A549 (cell line): Measurements from ENCODE around the gene GNAS. TPM values are rescaled to one million over a fixed set of nuclear protein-coding genes. Genes with fewer than 3 reads are reported as not detected.
A peak's percentile ranks its signal among the peaks of the same experiment; 100 is the strongest.

ENCODE experiments used
- ATAC-seq, 2 experiments: fragments of 200-7000 bp in 1 of 2; fragments of >200 bp in 1 of 2; cut with Nextera tagmentation in 1 of 2; cut with Tn5 transposase in 1 of 2; 3 replicates each; pipeline versions ENCODE4 v1.8.0 to v1.9.1; 2018 to 2020; ENCODE audit warnings: mild to moderate bottlenecking in 1 of 2, moderate library complexity in 1 of 2
- CTCF ChIA-PET: fragments of 300-600 bp; sonication (Branson Sonifier 250); formaldehyde crosslinking; extraction: SDS; loops from one replicate; lab custom pipeline; 2021; ENCODE audit warnings: antibody characterized with exemption, inconsistent platforms; lab: Yijun Ruan, JAX
- POLR2A ChIA-PET: fragments of 350-600 bp; formaldehyde crosslinking; extraction: SDS; loops from one replicate; lab custom pipeline; 2021; ENCODE audit warnings: antibody characterized with exemption, inconsistent platforms; lab: Yijun Ruan, JAX
- DNase-seq, 2 experiments: peaks; one replicate each; pipeline versions ENCODE4 v3.0.0 to v3.0.0-alpha.2; 2011 to 2016; ENCODE audit warnings: low read depth in 1 of 2, low spot score in 1 of 2
- FAIRE-seq: peaks from 2 replicates; lab custom pipeline; 2011; peaks lifted over from hg19 to GRCh38; lab: Jason Lieb, UNC
- H3K27ac ChIP-seq, 2 experiments: fragments of >200 bp; sonication (Bioruptor Twin); formaldehyde crosslinking; 3 replicates each; pipeline ENCODE4 v1.5.1; 2016 to 2017
- H3K4me1 ChIP-seq: fragments of >200 bp; sonication (Bioruptor Twin); formaldehyde crosslinking; 3 replicates; pipeline ENCODE4 v1.6.1; 2016
- H3K4me2 ChIP-seq: fragments of >200 bp; sonication (Bioruptor Twin); formaldehyde crosslinking; 3 replicates; pipeline ENCODE4 v1.6.1; 2016
- H3K4me3 ChIP-seq: fragments of >200 bp; sonication (Bioruptor Twin); formaldehyde crosslinking; 3 replicates; pipeline ENCODE4 v1.5.1; 2016
- H3K9me3 ChIP-seq: fragments of >200 bp; sonication (Bioruptor Twin); formaldehyde crosslinking; 3 replicates; pipeline ENCODE4 v1.6.1; 2016
- ATOH8 ChIP-seq: fragments of 250-450 bp; sonication (Bioruptor Pico); IDR thresholded peaks from 2 replicates; pipeline ENCODE4 v1.5.0; 2020; ENCODE audit warnings: low read depth, mild to moderate bottlenecking, moderate library complexity
- EHMT2 ChIP-seq: fragments of 200-600 bp; sonication (generic); IDR thresholded peaks from 2 replicates; pipeline ENCODE4 v1.6.1; 2016; ENCODE audit warnings: antibody characterized with exemption, low read depth, mild to moderate bottlenecking, moderate library complexity
- FOSL2 ChIP-seq, 2 experiments: fragments of 450-650 bp in 1 of 2; fragments of >200 bp in 1 of 2; sonication (Bioruptor Twin) in 1 of 2; formaldehyde crosslinking; IDR thresholded peaks; 2 replicates each; pipeline versions ENCODE4 v1.5.0 to v1.6.1; 2016 to 2020; ENCODE audit warnings: mild to moderate bottlenecking in 1 of 2, moderate library complexity in 1 of 2
- HOXA7 ChIP-seq: fragments of 250-450 bp; sonication (Bioruptor Pico); IDR thresholded peaks from 2 replicates; pipeline ENCODE4 v1.5.0; 2020; ENCODE audit warnings: mild to moderate bottlenecking, moderate library complexity
- HOXB13 ChIP-seq: fragments of 250-450 bp; sonication (Bioruptor Pico); IDR thresholded peaks from 2 replicates; pipeline ENCODE4 v1.5.0; 2020; ENCODE audit warnings: low read depth, mild to moderate bottlenecking, moderate library complexity
- HOXB5 ChIP-seq: fragments of 250-450 bp; sonication (Bioruptor Pico); IDR thresholded peaks from 2 replicates; pipeline ENCODE4 v1.5.0; 2020; ENCODE audit warnings: mild to moderate bottlenecking, moderate library complexity
- JUN ChIP-seq, 2 experiments: fragments of >200 bp; sonication (Bioruptor Twin); formaldehyde crosslinking; IDR thresholded peaks; 2 replicates in 1 of 2; 3 replicates in 1 of 2; pipeline ENCODE4 v1.6.1; 2016 to 2017
- NFE2L2 ChIP-seq: fragments of 150-350 bp; conservative IDR thresholded peaks from 2 replicates; pipeline ENCODE4 v1.6.1; 2014; ENCODE audit warnings: low read length
- POLR2AphosphoS2 ChIP-seq: conservative IDR thresholded peaks from 2 replicates; pipeline ENCODE4 v1.6.1; 2012; ENCODE audit warnings: low read length, improper control_type of control experiment, inconsistent platforms
- RARB ChIP-seq: fragments of 250-450 bp; sonication (Bioruptor Pico); IDR thresholded peaks from 2 replicates; pipeline ENCODE4 v1.8.0; 2021; ENCODE audit warnings: mild to moderate bottlenecking, moderate library complexity
- REST ChIP-seq: fragments of 200-600 bp; sonication (generic); IDR thresholded peaks from 2 replicates; pipeline ENCODE4 v1.6.1; 2016; ENCODE audit warnings: antibody characterized with exemption, mild to moderate bottlenecking, moderate library complexity
- SREBF2 ChIP-seq: fragments of 450-650 bp; IDR thresholded peaks from 2 replicates; pipeline ENCODE4 v1.6.1; 2014; ENCODE audit warnings: mild to moderate bottlenecking, moderate library complexity
- ZC3H11A ChIP-seq: fragments of 450-650 bp; IDR thresholded peaks from 2 replicates; pipeline ENCODE4 v1.6.1; 2014; ENCODE audit warnings: antibody characterized with exemption, mild to moderate bottlenecking
- WGBS: methylation state at CpG from one replicate; pipeline ENCODE4 v1.1.6; 2017; ENCODE audit errors: missing lambda C conversion rate; 5-methylcytosine and 5-hydroxymethylcytosine counted together
- polyA plus RNA-seq, 4 experiments: library from polyadenylated mRNA; depleted of rRNA in 3 of 4; stranded (reverse); fragments of >200 nt; fragmentation: RNase III in 1 of 4; extraction: RNeasy Plus Mini Kit Qiagen cat#74134 plus additional on column Dnase treatment in 1 of 4; gene quantifications; 2 replicates in 3 of 4; 3 replicates in 1 of 4; pipeline ENCODE4 v1.2.3, GENCODE V29; 2011 to 2017

The GNAS gene
- polyA plus RNA-seq, 2 of the 4 experiments (the other 2 are of a cell fraction) = 534 to 600 TPM

DNA sequence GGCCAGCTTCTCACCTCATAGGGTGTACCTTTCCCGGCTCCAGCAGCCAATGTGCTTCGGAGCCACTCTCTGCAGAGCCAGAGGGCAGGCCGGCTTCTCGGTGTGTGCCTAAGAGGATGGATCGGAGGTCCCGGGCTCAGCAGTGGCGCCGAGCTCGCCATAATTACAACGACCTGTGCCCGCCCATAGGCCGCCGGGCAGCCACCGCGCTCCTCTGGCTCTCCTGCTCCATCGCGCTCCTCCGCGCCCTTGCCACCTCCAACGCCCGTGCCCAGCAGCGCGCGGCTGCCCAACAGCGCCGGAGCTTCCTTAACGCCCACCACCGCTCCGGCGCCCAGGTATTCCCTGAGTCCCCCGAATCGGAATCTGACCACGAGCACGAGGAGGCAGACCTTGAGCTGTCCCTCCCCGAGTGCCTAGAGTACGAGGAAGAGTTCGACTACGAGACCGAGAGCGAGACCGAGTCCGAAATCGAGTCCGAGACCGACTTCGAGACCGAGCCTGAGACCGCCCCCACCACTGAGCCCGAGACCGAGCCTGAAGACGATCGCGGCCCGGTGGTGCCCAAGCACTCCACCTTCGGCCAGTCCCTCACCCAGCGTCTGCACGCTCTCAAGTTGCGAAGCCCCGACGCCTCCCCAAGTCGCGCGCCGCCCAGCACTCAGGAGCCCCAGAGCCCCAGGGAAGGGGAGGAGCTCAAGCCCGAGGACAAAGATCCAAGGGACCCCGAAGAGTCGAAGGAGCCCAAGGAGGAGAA is 12.3 kb upstream of the GNAS start:
- WGBS = 35% methylated on average over 45 of the region's 67 CpGs
- CTCF ChIA-PET = interaction anchor here (0.8 to 2.5 kb wide), 45 partner anchors 8 to 1242 kb away, joined by 3 to 13 read pairs (median 4); partner anchors contain the start of genes GNAS and STX16
- no peak for DNase-seq
- POLR2A ChIA-PET = interaction anchor here (1.0 kb wide), 1 partner anchor 189 kb away, joined by 5 read pairs; the partner anchor contains the start of gene STX16
- Histone ChIP-seq H3K4me3 (peak overlapping the region; percentile 46), H3K4me1 (peaks cover 8% of the 10 kb centered on the region), H3K9me3 (no peaks in the 10 kb centered on the region), H3K27ac (no peak overlapping the region), H3K4me2 (peak overlapping the region; percentile 96)
- FAIRE-seq = no peak
- ATAC-seq = peak; percentile 42 to 73; a peak in 4 of 6 replicates
- TF ChIP-seq RARB (no peak), ATOH8 (CRISPR knock-in tag) (no peak), JUN (IDR thresholded peaks at IDR 0.05) (no peak)

DNA sequence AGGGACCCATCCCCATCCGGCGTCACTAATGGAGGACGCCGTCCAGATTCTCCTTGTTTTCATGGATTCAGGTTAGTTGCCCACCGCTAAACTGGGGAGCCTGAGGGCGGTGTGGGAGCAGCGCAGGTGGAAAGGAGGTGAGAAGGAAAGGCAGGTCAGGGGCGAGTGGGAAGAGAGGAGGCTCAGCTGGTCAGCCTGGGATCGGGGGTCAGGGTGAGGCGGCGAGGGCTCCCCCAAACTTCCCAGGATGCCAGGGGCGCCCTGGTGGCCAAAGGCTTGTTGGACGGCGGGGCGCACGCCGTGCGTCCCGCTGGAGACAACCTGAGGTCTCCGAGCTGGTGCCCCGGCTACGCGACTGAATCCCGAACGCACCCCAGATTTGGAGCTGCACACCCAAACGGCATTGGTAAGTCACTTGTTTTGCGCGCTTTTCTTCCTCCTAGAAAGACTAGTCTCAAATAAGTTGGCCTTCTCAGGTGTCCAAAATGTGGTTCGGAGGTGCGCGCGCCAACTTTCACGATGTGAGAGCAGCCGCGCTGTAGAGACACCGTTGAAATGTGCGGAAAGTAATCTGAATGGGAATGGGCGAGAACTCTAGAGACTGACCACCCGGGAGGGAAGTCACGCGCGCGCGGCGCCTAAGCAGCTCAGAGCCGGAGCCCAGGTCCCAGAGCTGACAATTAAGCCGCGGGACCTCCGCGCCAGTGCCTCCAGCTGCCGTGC is 11.5 kb upstream of the GNAS start:
- CTCF ChIA-PET = interaction anchor here (1.0 to 2.5 kb wide), 6 partner anchors 13 to 624 kb away, joined by 3 to 12 read pairs (median 7); no protein-coding TSS in a partner anchor
- ATAC-seq = no peak

GRCh38 chr20:58841539-58842264 is 10.8 kb upstream of the GNAS start:
- no peak for TF ChIP-seq HOXB13 (CRISPR knock-in tag)
- TF ChIP-seq, all 56 proteins: peak for 0
- no peak for DNase-seq
- ChIA-PET CTCF (interaction anchor here (0.6 kb wide), 1 partner anchor 133 kb away, joined by 3 read pairs; no protein-coding TSS in a partner anchor), POLR2A (no interaction called here)
- FAIRE-seq = no peak
- no peaks in the 10 kb centered on the region for H3K9me3 ChIP-seq
- no peak for ATAC-seq
- H3K4me3 ChIP-seq = no peak overlapping the region
- H3K27ac ChIP-seq = no peak overlapping the region
- H3K4me1 ChIP-seq = peaks cover 8% of the 10 kb centered on the region
- H3K4me2 ChIP-seq = no peak overlapping the region
- 61% methylated on average over 49 of the region's 58 CpGs for WGBS

More for the DNA sequence above, 11.5 kb upstream of the GNAS start:
- FAIRE-seq = no peak
- Histone ChIP-seq H3K4me3 (no peak overlapping the region), H3K4me1 (peaks cover 8% of the 10 kb centered on the region), H3K9me3 (no peaks in the 10 kb centered on the region), H3K4me2 (no peak overlapping the region), H3K27ac (no peak overlapping the region)
- no peak for TF ChIP-seq POLR2AphosphoS2
- TF ChIP-seq HOXB5 (CRISPR knock-in tag) = no peak
- no peak for TF ChIP-seq NFE2L2
- no peak for TF ChIP-seq SREBF2
- TF ChIP-seq REST = no peak
- no peak for TF ChIP-seq EHMT2
- no peak for TF ChIP-seq HOXA7 (CRISPR knock-in tag)
- no peak for TF ChIP-seq FOSL2 (IDR thresholded peaks at IDR 0.05)
- no peak for TF ChIP-seq FOSL2 (CRISPR knock-in tag; IDR thresholded peaks at IDR 0.05)
- no peak for TF ChIP-seq ZC3H11A
- no peak for TF ChIP-seq JUN (IDR thresholded peaks at IDR 0.05)
- POLR2A ChIA-PET = no interaction called here
- WGBS = 71% methylated on average over 46 of the region's 51 CpGs
- no peak for DNase-seq
